Aorta (tissue), 4 donors: ENCODE data around the gene TCF19. TPM values are rescaled to one million over a fixed set of nuclear protein-coding genes. Genes with fewer than 3 reads are reported as not detected.

ENCODE experiments used
- polyA plus RNA-seq, 2 donors: library from polyadenylated mRNA; stranded (reverse); fragments of 200-250 nt; gene quantifications; one replicate each; pipeline ENCODE4 v1.2.3, GENCODE V29; 2013
- total RNA-seq, 2 donors: library from RNA; stranded (reverse); fragmentation: NEBNext Ultra II Directional; extraction: Animal tissue kit (Norgen Biotek cat#: 25700); gene quantifications; one replicate each; pipeline ENCODE4 v1.2.1, GENCODE V29; 2021
- donor health status: healthy with polysubstance abuse.
- donor health status: Bipolar disorder and iron deficiency.
- donor health status: DM: no; HTN: no; CAD: no.
- donor health status: DM: yes; HTN: yes; CAD: no.

TCF19 gene
- total and polyA plus RNA-seq, 4 donors: 3.1 to 8.3 (median 3.8) TPM

Other genes with a start within 250 kb of the TCF19 start
- gene VARS2, start 244.4 kb upstream of the TCF19 start, total RNA-seq: 10 to 100 TPM; 16.0 to 19.1 TPM
- gene VARS2, start 244.4 kb upstream of the TCF19 start, polyA plus RNA-seq: 10 to 100 TPM in 1 of 2 donors, 1 to 10 TPM in 1; 9.6 to 65.7 TPM
- not detected for gene SFTA2, start 226.4 kb upstream of the TCF19 start, total RNA-seq
- gene SFTA2, start 226.4 kb upstream of the TCF19 start, polyA plus RNA-seq: 1 to 10 TPM in 1 of 2 donors, not detected in 1; 2.4 TPM
- gene MUCL3, start 217.6 kb upstream of the TCF19 start, total RNA-seq: not detected
- under 1 TPM; 0.13 to 0.18 TPM for gene MUCL3, start 217.6 kb upstream of the TCF19 start, polyA plus RNA-seq
- gene MUC21, start 174.9 kb upstream of the TCF19 start, total RNA-seq: not detected
- under 1 TPM; 0.20 to 0.75 TPM for gene MUC21, start 174.9 kb upstream of the TCF19 start, polyA plus RNA-seq
- not detected for gene MUC22, start 148.1 kb upstream of the TCF19 start, total RNA-seq
- not detected for gene MUC22, start 148.1 kb upstream of the TCF19 start, polyA plus RNA-seq
- not detected for gene C6orf15, start 46.0 kb upstream of the TCF19 start, total RNA-seq
- not detected for gene C6orf15, start 46.0 kb upstream of the TCF19 start, polyA plus RNA-seq
- 1 to 10 TPM; 3.0 to 4.3 TPM for gene PSORS1C1, start 43.8 kb upstream of the TCF19 start, total RNA-seq
- gene PSORS1C1, start 43.8 kb upstream of the TCF19 start, polyA plus RNA-seq: 1 to 10 TPM; 1.6 to 6.8 TPM
- not detected for gene CDSN, start 38.1 kb upstream of the TCF19 start, total RNA-seq
- gene CDSN, start 38.1 kb upstream of the TCF19 start, polyA plus RNA-seq: not detected
- not detected for gene PSORS1C2, start 19.5 kb upstream of the TCF19 start, total RNA-seq
- gene PSORS1C2, start 19.5 kb upstream of the TCF19 start, polyA plus RNA-seq: not detected
- gene CCHCR1, start 787 bp upstream of the TCF19 start, total RNA-seq: 10 to 100 TPM; 13.7 to 23.2 TPM
- gene CCHCR1, start 787 bp upstream of the TCF19 start, polyA plus RNA-seq: 10 to 100 TPM in 1 of 2 donors, 1 to 10 TPM in 1; 7.0 to 21.3 TPM
- gene POU5F1, start 12.1 kb downstream of the TCF19 start, total RNA-seq: 1 to 10 TPM in 1 of 2 donors, under 1 TPM in 1; 0.45 to 2.2 TPM
- 1 to 10 TPM in 1 of 2 donors, not detected in 1; 2.6 TPM for gene POU5F1, start 12.1 kb downstream of the TCF19 start, polyA plus RNA-seq
- gene HLA-C, start 113.5 kb downstream of the TCF19 start, total RNA-seq: 100 to 1,000 TPM; 491 to 529 TPM
- gene HLA-C, start 113.5 kb downstream of the TCF19 start, polyA plus RNA-seq: 100 to 1,000 TPM; 301 to 355 TPM
- 1,000 to 10,000 TPM in 1 of 2 donors, 100 to 1,000 TPM in 1; 862 to 1,392 TPM for gene HLA-B, start 198.6 kb downstream of the TCF19 start, total RNA-seq
- 100 to 1,000 TPM; 209 to 214 TPM for gene HLA-B, start 198.6 kb downstream of the TCF19 start, polyA plus RNA-seq
- 10 to 100 TPM; 19.8 to 29.2 TPM for gene MICA, start 245.0 kb downstream of the TCF19 start, total RNA-seq
- 10 to 100 TPM; 25.3 to 89.6 TPM for gene MICA, start 245.0 kb downstream of the TCF19 start, polyA plus RNA-seq